ENCODE measurements around the gene RPL22L1. TPM values are rescaled to one million over a fixed set of nuclear protein-coding genes. Genes with fewer than 3 reads are reported as not detected.

Gene RPL22L1
- total RNA-seq, 1 experiment from 2014 or later = 232 TPM

Other genes starting within 250 kb of the RPL22L1 start
- 11.1 and 13.9 TPM in 2 replicates for gene EIF5A2, start 38.4 kb upstream of the RPL22L1 start, total RNA-seq (2014; rRNA removed; shearing (Covaris generic))
- gene SLC2A2, start 156.5 kb upstream of the RPL22L1 start, total RNA-seq (2014; rRNA removed; shearing (Covaris generic)) = not detected in 2 replicates